DND-41 (cell line): ENCODE data around the gene UGCG.

Experiments
- ATAC-seq: fragments of 200-7000 bp; cut with Tn5 transposase; 3 replicates; pipeline ENCODE4 v1.9.1; 2021; ENCODE audit warnings: low read depth; ENCODE audit not compliant: insufficient read depth
- DNase-seq: peaks from one replicate; pipeline ENCODE4 v3.0.0-alpha.2; 2020
- H2AFZ ChIP-seq: 2 replicates; pipeline ENCODE4 v1.6.0; 2012; ENCODE audit warnings: low read depth, low read length
- H3K27ac ChIP-seq: 2 replicates; pipeline ENCODE4 v1.5.1; 2012; ENCODE audit warnings: low read length, inconsistent platforms
- H3K27me3 ChIP-seq: fragments of 200-600 bp; sonication (generic); 2 replicates; pipeline ENCODE4 v1.6.0; 2012; ENCODE audit warnings: low read length, mild to moderate bottlenecking, inconsistent platforms; ENCODE audit not compliant: insufficient read depth, poor library complexity
- H3K36me3 ChIP-seq: 2 replicates; pipeline ENCODE4 v1.5.1; 2012; ENCODE audit warnings: low read length, inconsistent platforms; ENCODE audit not compliant: insufficient read depth
- H3K4me1 ChIP-seq: 2 replicates; pipeline ENCODE4 v1.5.1; 2012; ENCODE audit warnings: mild to moderate bottlenecking, low read length; ENCODE audit not compliant: insufficient read depth
- H3K4me2 ChIP-seq: 2 replicates; pipeline ENCODE4 v1.6.0; 2012; ENCODE audit warnings: mild to moderate bottlenecking, moderate library complexity, low read length, inconsistent platforms; ENCODE audit not compliant: insufficient read depth
- H3K4me3 ChIP-seq, 2 experiments: fragments of 200-600 bp in 1 of 2; shearing (Covaris generic) in 1 of 2; 2 replicates each; pipeline ENCODE4 v1.5.1; 2012 to 2016; ENCODE audit warnings: inconsistent platforms in 2 of 2, low read length in 2 of 2, mild to moderate bottlenecking in 2 of 2, low read depth in 1 of 2, moderate library complexity in 1 of 2
- H3K79me2 ChIP-seq: 2 replicates; pipeline ENCODE4 v1.6.0; 2012; ENCODE audit warnings: low read length, inconsistent platforms; ENCODE audit not compliant: insufficient read depth
- H3K9ac ChIP-seq: 2 replicates; pipeline ENCODE4 v1.6.0; 2012; ENCODE audit warnings: low read depth, mild to moderate bottlenecking, inconsistent platforms, low read length, moderate library complexity
- H3K9me3 ChIP-seq: 2 replicates; pipeline ENCODE4 v1.5.1; 2012; ENCODE audit warnings: low read length, moderate library complexity, mild to moderate bottlenecking, inconsistent platforms; ENCODE audit not compliant: insufficient read depth, severe bottlenecking
- H4K20me1 ChIP-seq: 2 replicates; pipeline ENCODE4 v1.6.0; 2012; ENCODE audit warnings: low read length; ENCODE audit not compliant: insufficient read depth
- EZH2 ChIP-seq: IDR thresholded peaks from 3 replicates; pipeline ENCODE4 v1.6.1; 2012; ENCODE audit warnings: borderline replicate concordance, low read depth, mild to moderate bottlenecking, moderate library complexity, low read length, inconsistent platforms; ENCODE audit not compliant: severe bottlenecking
- TF ChIP-seq, protein P1 (sequence below): IDR thresholded peaks from 2 replicates; pipeline ENCODE4 v1.5.1; 2012; ENCODE audit warnings: borderline replicate concordance, low read length, moderate library complexity, mild to moderate bottlenecking; ENCODE audit not compliant: poor library complexity, severe bottlenecking; ENCODE audit errors: extremely low read depth

The UGCG gene

DNA sequence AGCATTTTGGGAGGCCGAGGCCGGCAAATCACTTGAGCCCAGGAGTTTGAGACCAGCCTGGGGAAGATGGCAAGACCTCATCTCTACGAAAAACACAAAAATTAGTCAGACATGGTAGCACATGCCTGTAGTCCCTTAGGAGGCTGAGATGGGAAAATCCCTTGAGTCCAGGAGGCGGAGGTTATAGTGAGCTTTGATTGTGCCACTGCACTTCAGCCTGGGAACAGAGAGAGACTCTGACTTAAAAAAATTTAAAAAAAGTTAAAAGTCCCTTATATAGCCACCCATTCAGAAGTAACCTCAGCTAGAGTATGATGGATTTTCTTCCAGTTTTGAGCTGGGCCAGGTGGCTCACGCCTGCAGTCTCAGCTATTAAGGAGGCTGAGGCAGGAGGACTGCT lies 72.4 kb downstream of the UGCG start:
- no peaks in the 10 kb centered on the region for H3K9me3 ChIP-seq
- no peak overlapping the region for H3K9ac ChIP-seq
- H3K27ac ChIP-seq = no peak overlapping the region
- no peaks in the 10 kb centered on the region for H3K36me3 ChIP-seq
- DNase-seq (no peak), ATAC-seq (no peak)
- no peaks in the 10 kb centered on the region for H3K79me2 ChIP-seq
- no peak overlapping the region for H2AFZ ChIP-seq
- TF ChIP-seq, protein P1, sequence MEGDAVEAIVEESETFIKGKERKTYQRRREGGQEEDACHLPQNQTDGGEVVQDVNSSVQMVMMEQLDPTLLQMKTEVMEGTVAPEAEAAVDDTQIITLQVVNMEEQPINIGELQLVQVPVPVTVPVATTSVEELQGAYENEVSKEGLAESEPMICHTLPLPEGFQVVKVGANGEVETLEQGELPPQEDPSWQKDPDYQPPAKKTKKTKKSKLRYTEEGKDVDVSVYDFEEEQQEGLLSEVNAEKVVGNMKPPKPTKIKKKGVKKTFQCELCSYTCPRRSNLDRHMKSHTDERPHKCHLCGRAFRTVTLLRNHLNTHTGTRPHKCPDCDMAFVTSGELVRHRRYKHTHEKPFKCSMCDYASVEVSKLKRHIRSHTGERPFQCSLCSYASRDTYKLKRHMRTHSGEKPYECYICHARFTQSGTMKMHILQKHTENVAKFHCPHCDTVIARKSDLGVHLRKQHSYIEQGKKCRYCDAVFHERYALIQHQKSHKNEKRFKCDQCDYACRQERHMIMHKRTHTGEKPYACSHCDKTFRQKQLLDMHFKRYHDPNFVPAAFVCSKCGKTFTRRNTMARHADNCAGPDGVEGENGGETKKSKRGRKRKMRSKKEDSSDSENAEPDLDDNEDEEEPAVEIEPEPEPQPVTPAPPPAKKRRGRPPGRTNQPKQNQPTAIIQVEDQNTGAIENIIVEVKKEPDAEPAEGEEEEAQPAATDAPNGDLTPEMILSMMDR = no peak
- TF ChIP-seq EZH2 = no peak
- no peaks in the 10 kb centered on the region for H4K20me1 ChIP-seq
- no peak overlapping the region for H3K4me2 ChIP-seq
- H3K4me1 ChIP-seq = no peaks in the 10 kb centered on the region
- no peaks in the 10 kb centered on the region for H3K27me3 ChIP-seq
- H3K4me3 ChIP-seq = no peak overlapping the region

DNA sequence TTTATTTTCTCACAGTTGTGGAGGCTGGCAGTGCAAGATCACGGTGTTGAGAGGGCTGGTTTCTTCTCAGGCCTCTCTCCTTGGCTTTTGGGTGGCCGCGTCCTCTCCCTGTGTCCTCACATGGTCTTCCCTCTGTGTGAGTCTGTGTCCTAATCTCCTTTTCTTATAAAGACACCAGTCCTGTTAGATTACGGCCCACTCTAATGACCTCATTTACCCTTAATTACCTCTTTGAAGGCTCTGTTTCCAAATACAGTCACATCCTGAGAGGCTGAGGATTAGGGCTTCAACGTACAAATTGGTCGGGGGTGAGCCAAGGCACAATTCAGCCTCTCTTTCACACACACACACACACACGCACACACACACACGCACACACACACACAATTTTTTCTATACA lies 73.0 kb downstream of the UGCG start:
- Histone ChIP-seq H4K20me1 (no peaks in the 10 kb centered on the region), H3K4me1 (no peaks in the 10 kb centered on the region), H3K9me3 (no peaks in the 10 kb centered on the region), H3K9ac (no peak overlapping the region), H3K27ac (no peak overlapping the region), H3K27me3 (no peaks in the 10 kb centered on the region), H3K4me2 (no peak overlapping the region), H2AFZ (no peak overlapping the region), H3K4me3 (no peak overlapping the region), H3K79me2 (no peaks in the 10 kb centered on the region), H3K36me3 (no peaks in the 10 kb centered on the region)
- TF ChIP-seq, protein P1 = no peak
- no peak for TF ChIP-seq EZH2
- ATAC-seq = no peak
- no peak for DNase-seq

DNA sequence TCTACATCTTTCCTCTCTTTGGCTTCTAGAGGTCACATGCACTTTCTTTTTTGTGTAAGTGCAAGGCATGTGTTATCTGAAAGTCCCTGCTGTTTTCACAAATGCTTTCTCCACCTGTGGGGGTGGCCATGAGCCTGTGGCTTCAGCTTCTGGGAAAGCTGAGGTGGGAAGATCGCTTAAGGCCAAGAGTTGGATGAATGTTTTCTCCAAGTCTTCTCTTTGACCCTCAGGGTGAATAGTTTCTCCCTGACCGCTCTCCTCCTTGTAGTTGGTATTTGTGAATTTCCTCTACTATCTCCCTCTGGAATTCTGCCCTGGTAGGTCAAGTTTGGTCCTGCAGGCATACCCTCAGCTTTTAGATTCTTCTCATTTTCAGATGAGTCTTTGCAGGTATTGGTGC lies 74.2 kb downstream of the UGCG start:
- H4K20me1 ChIP-seq = no peaks in the 10 kb centered on the region
- ATAC-seq (no peak), DNase-seq (no peak)
- no peak overlapping the region for H2AFZ ChIP-seq
- no peak overlapping the region for H3K27ac ChIP-seq
- no peak overlapping the region for H3K9ac ChIP-seq
- TF ChIP-seq EZH2 = no peak
- TF ChIP-seq, protein P1 = no peak
- no peak overlapping the region for H3K4me3 ChIP-seq
- no peaks in the 10 kb centered on the region for H3K9me3 ChIP-seq
- no peaks in the 10 kb centered on the region for H3K27me3 ChIP-seq
- H3K79me2 ChIP-seq = no peaks in the 10 kb centered on the region
- no peak overlapping the region for H3K4me2 ChIP-seq
- no peaks in the 10 kb centered on the region for H3K36me3 ChIP-seq
- H3K4me1 ChIP-seq = no peaks in the 10 kb centered on the region
